GM13976 (cell line): ENCODE data around the gene INPP5J.

Experiments
- DNase-seq: peaks from one replicate; pipeline ENCODE4 v3.0.0; 2012; ENCODE audit warnings: low spot score
- CTCF ChIP-seq: IDR thresholded peaks from 2 replicates; pipeline ENCODE4 v1.5.1; 2012; ENCODE audit warnings: borderline replicate concordance, mild to moderate bottlenecking; ENCODE audit not compliant: insufficient read depth; ENCODE audit errors: extremely low read depth, missing control alignments, control extremely low read depth
- in situ Hi-C: fragments of 300-500 bp; cut with MboI; formaldehyde crosslinking; loops from one replicate; pipeline ENCODE4 v1.12.0; 2022; ENCODE audit warnings: low sequenced_read_pairs, mixed read lengths, inconsistent platforms; ENCODE audit not compliant: unreplicated experiment

INPP5J gene

GRCh38 chr22:31080164-31080847 is 42.5 kb upstream of the INPP5J start:
- TF ChIP-seq CTCF, result no peak
- DNase-seq, result no peak
- in situ Hi-C loops, result no loop called here

- in situ Hi-C loops, result no loop called here
- peak; percentile 96 for DNase-seq
- no peak for TF ChIP-seq CTCF
Observed at GRCh38 chr22:31080848-31081649, 41.7 kb upstream of the INPP5J start, which contains the start of gene SMTN. Gene SMTN (plus strand): TSS chr22:31081318. CDS start chr22:31083259, 1,941 bp downstream.

DNA sequence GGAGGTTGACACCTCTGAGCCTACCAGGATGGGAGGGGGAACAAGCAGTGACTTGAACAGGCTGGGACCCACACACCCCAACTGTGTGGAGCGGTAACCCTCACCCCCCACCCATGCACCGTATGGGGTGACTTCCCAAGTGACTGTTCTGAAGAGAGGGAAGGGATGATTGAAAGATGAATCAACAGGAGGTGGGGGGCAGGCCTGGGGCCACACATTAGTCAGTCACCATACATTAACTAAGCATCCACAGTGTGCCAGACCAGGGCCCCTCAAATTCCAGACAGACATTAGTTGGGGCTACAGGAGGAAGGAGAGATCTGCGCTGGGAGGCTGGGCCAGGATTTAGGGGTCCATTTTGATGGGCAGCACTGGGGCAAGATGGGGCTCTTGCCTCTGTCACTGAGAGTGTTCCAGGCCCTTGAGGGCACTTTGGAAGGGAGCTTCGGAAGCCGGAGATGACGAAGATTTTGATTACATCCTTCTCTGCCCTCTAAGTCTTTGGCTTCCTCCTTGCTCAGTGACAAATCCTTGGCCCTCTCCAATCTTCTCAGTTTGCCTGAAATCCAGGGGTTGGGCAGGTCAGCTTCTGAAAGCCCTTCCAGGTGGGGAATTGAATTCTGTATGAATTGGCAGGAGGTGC is 40.7 kb upstream of the INPP5J start:
- TF ChIP-seq CTCF, result no peak
- no peak for DNase-seq
- in situ Hi-C loops, result no loop called here

- in situ Hi-C loops, result no loop called here
- no peak for DNase-seq
- peak; percentile 33 for TF ChIP-seq CTCF
Observed at GRCh38 chr22:31082606-31083376, 40.0 kb upstream of the INPP5J start.

DNA sequence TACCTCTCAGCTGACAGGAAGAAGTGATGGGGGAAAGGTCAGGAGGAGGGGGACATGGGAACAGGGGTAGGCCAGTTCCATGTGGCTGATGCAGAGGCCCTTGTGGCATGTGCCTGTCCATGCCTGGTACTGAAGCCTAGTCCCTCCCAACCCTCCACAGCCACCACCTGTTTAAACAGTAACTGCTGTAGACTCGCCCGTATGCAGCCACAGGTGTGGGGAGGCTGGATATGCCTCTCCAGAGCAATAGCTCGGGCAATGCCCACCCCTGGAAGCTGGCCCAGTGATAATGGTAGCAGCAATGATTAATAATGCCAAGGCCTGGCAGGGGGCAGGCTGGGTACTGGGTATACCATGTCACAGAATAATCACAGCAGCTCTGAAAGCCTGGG is 39.4 kb upstream of the INPP5J start:
- TF ChIP-seq CTCF, result no peak
- in situ Hi-C loops, result no loop called here
- no peak for DNase-seq
